T-helper 2 cell treated with Interferon-gamma antibody and Interleukin-4, amounts not matched to agents 5 μg/mL and 100 μg/mL, for 36 hours (primary cell): Measurements from ENCODE around the gene SIK3.

Experiments
- DNase-seq: peaks from one replicate; pipeline ENCODE4 v3.0.0; 2021; ENCODE audit warnings: low spot score
- H3K27ac Mint-ChIP-seq: one replicate; pipeline ENCODE4 v1.8.0; 2021; ENCODE audit warnings: mild to moderate bottlenecking, mixed read lengths
- H3K27me3 Mint-ChIP-seq: one replicate; pipeline ENCODE4 v1.8.0; 2021; ENCODE audit warnings: low read depth, mixed read lengths
- H3K36me3 Mint-ChIP-seq: one replicate; pipeline ENCODE4 v1.8.0; 2021; ENCODE audit warnings: low read depth, mixed read lengths
- H3K4me1 Mint-ChIP-seq: one replicate; pipeline ENCODE4 v1.8.0; 2021; ENCODE audit warnings: low read depth, mixed read lengths
- H3K4me3 Mint-ChIP-seq: one replicate; pipeline ENCODE4 v1.8.0; 2022; ENCODE audit warnings: mild to moderate bottlenecking, moderate library complexity, mixed read lengths
- H3K9me3 Mint-ChIP-seq: one replicate; pipeline ENCODE4 v1.8.0; 2021; ENCODE audit warnings: mixed read lengths

SIK3 gene

GRCh38 chr11:116958246-116958645 lies 140.0 kb downstream of the SIK3 start:
- no peaks in the 10 kb centered on the region for H3K27me3 Mint-ChIP-seq
- no peak overlapping the region for H3K27ac Mint-ChIP-seq
- H3K4me1 Mint-ChIP-seq = peaks cover 13% of the 10 kb centered on the region
- H3K4me3 Mint-ChIP-seq = no peak overlapping the region
- H3K9me3 Mint-ChIP-seq = no peaks in the 10 kb centered on the region
- DNase-seq = no peak
- peaks cover 9% of the 10 kb centered on the region for H3K36me3 Mint-ChIP-seq

- H3K9me3 Mint-ChIP-seq = no peaks in the 10 kb centered on the region
- no peak for DNase-seq
- H3K4me1 Mint-ChIP-seq = peaks cover 13% of the 10 kb centered on the region
- H3K27me3 Mint-ChIP-seq = no peaks in the 10 kb centered on the region
- H3K4me3 Mint-ChIP-seq = no peak overlapping the region
- H3K36me3 Mint-ChIP-seq = peaks cover 10% of the 10 kb centered on the region
- H3K27ac Mint-ChIP-seq = no peak overlapping the region
These were observed 142.3 kb downstream of the SIK3 start for GRCh38 chr11:116955949-116956348.

GRCh38 chr11:116955548-116955947 lies 142.7 kb downstream of the SIK3 start:
- peaks cover 13% of the 10 kb centered on the region for H3K4me1 Mint-ChIP-seq
- H3K9me3 Mint-ChIP-seq = no peaks in the 10 kb centered on the region
- peaks cover 13% of the 10 kb centered on the region for H3K36me3 Mint-ChIP-seq
- no peak overlapping the region for H3K4me3 Mint-ChIP-seq
- DNase-seq = no peak
- H3K27me3 Mint-ChIP-seq = no peaks in the 10 kb centered on the region
- no peak overlapping the region for H3K27ac Mint-ChIP-seq

- H3K4me3 Mint-ChIP-seq = no peak overlapping the region
- peaks cover 16% of the 10 kb centered on the region for H3K4me1 Mint-ChIP-seq
- no peaks in the 10 kb centered on the region for H3K27me3 Mint-ChIP-seq
- H3K36me3 Mint-ChIP-seq = peaks cover 16% of the 10 kb centered on the region
- DNase-seq = no peak
- H3K27ac Mint-ChIP-seq = no peak overlapping the region
- H3K9me3 Mint-ChIP-seq = no peaks in the 10 kb centered on the region
These were observed 144.5 kb downstream of the SIK3 start for GRCh38 chr11:116953530-116954285.

- peaks cover 17% of the 10 kb centered on the region for H3K4me1 Mint-ChIP-seq
These were observed 146.5 kb downstream of the SIK3 start for GRCh38 chr11:116951762-116952161.

GRCh38 chr11:116950210-116950609 lies 148.0 kb downstream of the SIK3 start:
- no peaks in the 10 kb centered on the region for H3K27me3 Mint-ChIP-seq
- peaks cover 19% of the 10 kb centered on the region for H3K36me3 Mint-ChIP-seq
- no peaks in the 10 kb centered on the region for H3K9me3 Mint-ChIP-seq
- no peak overlapping the region for H3K4me3 Mint-ChIP-seq
- peaks cover 18% of the 10 kb centered on the region for H3K4me1 Mint-ChIP-seq
- DNase-seq = no peak
- no peak overlapping the region for H3K27ac Mint-ChIP-seq

More at GRCh38 chr11:116951762-116952161, 146.5 kb downstream of the SIK3 start:
- H3K36me3 Mint-ChIP-seq = peaks cover 20% of the 10 kb centered on the region
- H3K27me3 Mint-ChIP-seq = no peaks in the 10 kb centered on the region
- no peak for DNase-seq
- H3K27ac Mint-ChIP-seq = no peak overlapping the region
- H3K9me3 Mint-ChIP-seq = no peaks in the 10 kb centered on the region
- H3K4me3 Mint-ChIP-seq = no peak overlapping the region

- H3K36me3 Mint-ChIP-seq = peaks cover 16% of the 10 kb centered on the region
- no peak overlapping the region for H3K4me3 Mint-ChIP-seq
- peaks cover 18% of the 10 kb centered on the region for H3K4me1 Mint-ChIP-seq
- peak overlapping the region; percentile 10 for H3K27ac Mint-ChIP-seq
- DNase-seq = peak; percentile 49
- H3K27me3 Mint-ChIP-seq = no peaks in the 10 kb centered on the region
- H3K9me3 Mint-ChIP-seq = no peaks in the 10 kb centered on the region
These were observed 149.8 kb downstream of the SIK3 start for GRCh38 chr11:116948391-116948790.

- Mint-ChIP-seq H3K4me1 (peaks cover 18% of the 10 kb centered on the region), H3K27ac (no peak overlapping the region), H3K36me3 (peaks cover 14% of the 10 kb centered on the region), H3K9me3 (no peaks in the 10 kb centered on the region), H3K27me3 (no peaks in the 10 kb centered on the region), H3K4me3 (no peak overlapping the region)
- DNase-seq = no peak
These were observed 151.8 kb downstream of the SIK3 start for GRCh38 chr11:116946414-116946813.

GRCh38 chr11:116939499-116939898 lies 158.7 kb downstream of the SIK3 start:
- Mint-ChIP-seq H3K4me3 (no peak overlapping the region), H3K4me1 (no peaks in the 10 kb centered on the region)

GRCh38 chr11:116938471-116939070 lies 159.7 kb downstream of the SIK3 start:
- Mint-ChIP-seq H3K4me1 (peaks cover 4% of the 10 kb centered on the region), H3K36me3 (peaks cover 18% of the 10 kb centered on the region), H3K4me3 (no peak overlapping the region), H3K27me3 (no peaks in the 10 kb centered on the region), H3K27ac (no peak overlapping the region), H3K9me3 (peaks cover 10% of the 10 kb centered on the region)
- no peak for DNase-seq

More at GRCh38 chr11:116939499-116939898, 158.7 kb downstream of the SIK3 start:
- Mint-ChIP-seq H3K27ac (no peak overlapping the region), H3K9me3 (peaks cover 1% of the 10 kb centered on the region), H3K27me3 (no peaks in the 10 kb centered on the region), H3K36me3 (peaks cover 11% of the 10 kb centered on the region)
- no peak for DNase-seq

- H3K4me3 Mint-ChIP-seq = no peak overlapping the region
- H3K27ac Mint-ChIP-seq = no peak overlapping the region
- peaks cover 10% of the 10 kb centered on the region for H3K4me1 Mint-ChIP-seq
- DNase-seq = no peak
- H3K36me3 Mint-ChIP-seq = peaks cover 20% of the 10 kb centered on the region
- H3K27me3 Mint-ChIP-seq = no peaks in the 10 kb centered on the region
- H3K9me3 Mint-ChIP-seq = peaks cover 12% of the 10 kb centered on the region
These were observed 161.3 kb downstream of the SIK3 start for GRCh38 chr11:116936754-116937446.

GRCh38 chr11:116935514-116935913 lies 162.7 kb downstream of the SIK3 start:
- H3K27ac Mint-ChIP-seq = no peak overlapping the region
- H3K36me3 Mint-ChIP-seq = peaks cover 20% of the 10 kb centered on the region
- no peak overlapping the region for H3K4me3 Mint-ChIP-seq
- H3K27me3 Mint-ChIP-seq = no peaks in the 10 kb centered on the region
- H3K9me3 Mint-ChIP-seq = peaks cover 12% of the 10 kb centered on the region
- H3K4me1 Mint-ChIP-seq = peaks cover 24% of the 10 kb centered on the region
- DNase-seq = no peak

GRCh38 chr11:116935089-116935488 lies 163.1 kb downstream of the SIK3 start:
- DNase-seq = no peak
- no peak overlapping the region for H3K4me3 Mint-ChIP-seq
- no peaks in the 10 kb centered on the region for H3K27me3 Mint-ChIP-seq
- peaks cover 20% of the 10 kb centered on the region for H3K36me3 Mint-ChIP-seq
- no peak overlapping the region for H3K27ac Mint-ChIP-seq
- H3K9me3 Mint-ChIP-seq = peaks cover 12% of the 10 kb centered on the region
- peaks cover 28% of the 10 kb centered on the region for H3K4me1 Mint-ChIP-seq

GRCh38 chr11:116933961-116934360 lies 164.3 kb downstream of the SIK3 start:
- peaks cover 12% of the 10 kb centered on the region for H3K9me3 Mint-ChIP-seq
- peak overlapping the region; percentile 12 for H3K27ac Mint-ChIP-seq
- no peak overlapping the region for H3K4me3 Mint-ChIP-seq
- no peaks in the 10 kb centered on the region for H3K27me3 Mint-ChIP-seq
- DNase-seq = no peak
- peaks cover 18% of the 10 kb centered on the region for H3K36me3 Mint-ChIP-seq
- H3K4me1 Mint-ChIP-seq = peaks cover 38% of the 10 kb centered on the region
